DMS 273 treated with DMSO at 0.1 percent for 48 hours (cell line): ENCODE results near the gene FOXC2.

ENCODE experiments used
- DNase-seq: peaks from one replicate; lab custom pipeline; 2025; lab: John Stamatoyannopoulos, UW

Gene FOXC2

DNA sequence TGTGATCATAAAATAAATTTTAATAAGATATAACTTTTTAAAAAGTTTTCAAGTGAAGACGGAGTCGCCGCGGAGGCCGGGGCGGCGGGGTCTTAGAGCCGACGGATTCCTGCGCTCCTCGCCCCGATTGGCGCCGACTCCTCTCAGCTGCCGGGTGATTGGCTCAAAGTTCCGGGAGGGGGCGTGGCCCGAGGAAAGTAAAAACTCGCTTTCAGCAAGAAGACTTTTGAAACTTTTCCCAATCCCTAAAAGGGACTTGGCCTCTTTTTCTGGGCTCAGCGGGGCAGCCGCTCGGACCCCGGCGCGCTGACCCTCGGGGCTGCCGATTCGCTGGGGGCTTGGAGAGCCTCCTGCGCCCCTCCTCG lies at the start of gene FOXC2:
Gene FOXC2 (plus strand): TSS at position 229 of the 365 bp plus-strand sequence. CDS start 507 bp downstream, outside the sequence.
- DNase-seq = no peak

DNA sequence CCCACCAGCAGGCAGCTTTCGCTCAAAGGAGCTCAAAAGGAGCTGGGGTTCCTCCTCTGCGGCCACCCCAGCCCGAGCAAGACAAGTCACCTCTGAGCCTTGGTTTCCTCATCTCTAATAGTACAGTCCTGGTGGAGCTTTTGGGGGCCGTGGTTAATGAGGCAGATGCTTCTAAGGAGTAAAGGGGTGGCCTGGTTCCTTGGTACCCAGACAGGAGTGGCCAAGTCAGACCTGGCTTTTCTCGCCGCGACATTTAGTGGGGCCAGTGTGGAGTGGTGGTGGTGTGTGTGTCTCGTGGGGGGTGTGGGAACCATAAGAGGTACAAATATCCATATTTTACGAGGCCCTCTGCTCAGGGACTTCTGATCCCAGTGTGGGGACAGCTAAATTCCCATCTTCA lies 49.6 kb upstream of the FOXC2 start:
- no peak for DNase-seq

- DNase-seq = peak; percentile 9
Observed at GRCh38 chr16:86517652-86518258, 48.9 kb upstream of the FOXC2 start.

- DNase-seq = no peak
Observed at GRCh38 chr16:86519007-86519648, 47.5 kb upstream of the FOXC2 start.

DNA sequence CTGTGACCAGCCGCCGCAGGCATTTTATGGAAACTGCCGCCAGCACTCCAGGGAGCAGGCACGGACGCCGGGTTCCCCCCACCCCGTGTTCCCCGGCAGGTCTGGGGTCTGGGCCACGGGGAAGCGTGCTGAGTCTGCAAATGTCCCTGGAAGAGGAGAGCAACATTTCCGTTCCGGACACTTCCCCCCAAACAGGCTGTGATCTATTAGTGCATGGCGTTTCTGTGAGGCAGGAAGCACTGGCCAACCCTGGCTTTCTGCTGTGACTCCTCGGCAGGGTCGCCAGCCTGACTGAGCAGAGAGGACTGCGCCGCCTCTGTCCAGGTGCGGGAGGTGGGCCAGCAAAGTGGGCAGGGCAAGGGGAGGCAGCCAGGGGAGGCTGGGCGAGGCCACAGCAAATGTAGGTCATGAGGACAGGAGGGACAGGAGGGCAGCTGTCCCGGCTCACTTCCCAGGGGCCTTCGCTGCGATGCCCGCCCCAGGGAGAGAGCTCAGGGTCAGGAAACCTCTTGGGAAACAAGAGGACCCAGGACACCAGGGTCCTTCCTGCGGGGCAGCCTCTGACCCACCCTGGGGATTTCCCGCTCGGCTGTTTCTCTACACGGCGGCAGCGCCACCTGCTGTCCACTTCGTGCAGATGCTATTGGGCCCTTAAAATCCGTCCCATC lies 46.8 kb upstream of the FOXC2 start:
- DNase-seq = no peak

- no peak for DNase-seq
Observed at GRCh38 chr16:86520317-86521210, 46.1 kb upstream of the FOXC2 start.

DNA sequence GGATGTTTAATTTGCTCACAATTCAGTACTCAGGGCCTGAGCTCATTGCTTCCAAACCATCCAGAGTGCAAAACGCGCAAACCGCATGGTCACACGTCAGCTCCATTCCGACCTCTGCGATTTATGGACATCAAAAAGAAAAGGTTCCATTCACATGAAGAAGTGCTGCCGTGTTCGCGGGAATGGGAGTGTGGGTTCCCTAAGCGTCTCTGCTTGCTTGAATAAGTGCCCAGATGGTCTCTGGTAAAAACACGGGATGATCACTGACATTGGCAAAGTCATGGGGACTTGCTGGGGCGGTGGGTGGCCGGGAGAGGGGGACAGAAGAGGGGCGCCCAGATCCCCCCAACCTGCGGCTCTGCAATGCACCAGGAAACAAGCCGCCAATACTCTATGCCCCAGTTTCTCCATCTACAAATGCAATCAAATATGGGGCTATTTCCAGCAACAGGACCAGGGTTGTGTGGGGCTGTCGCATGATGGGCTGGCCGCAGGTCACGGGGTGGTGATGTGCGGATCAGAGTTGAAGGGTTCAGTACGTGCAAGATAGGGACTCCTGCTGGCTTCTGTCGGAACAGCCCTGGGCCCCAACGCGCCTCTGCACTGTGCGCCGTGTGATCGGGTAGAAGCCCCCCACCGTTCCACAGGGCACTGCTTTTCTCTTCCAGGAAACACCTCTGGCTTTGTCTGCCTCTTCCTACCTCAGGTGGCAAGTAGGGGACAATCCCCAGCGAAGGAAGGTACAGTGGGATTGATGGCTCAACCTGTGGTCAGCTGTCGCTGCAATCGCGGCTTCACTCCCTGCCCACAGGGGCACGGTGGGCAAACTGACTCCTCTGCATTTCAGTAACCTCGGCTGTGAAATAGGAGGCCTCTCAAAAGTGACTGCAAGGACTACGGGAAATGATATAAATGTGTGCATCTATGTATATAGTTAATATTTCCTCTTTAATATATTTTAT lies 45.1 kb upstream of the FOXC2 start:
- DNase-seq = no peak

- DNase-seq = no peak
Observed at GRCh38 chr16:86522634-86523033, 44.0 kb upstream of the FOXC2 start.

DNA sequence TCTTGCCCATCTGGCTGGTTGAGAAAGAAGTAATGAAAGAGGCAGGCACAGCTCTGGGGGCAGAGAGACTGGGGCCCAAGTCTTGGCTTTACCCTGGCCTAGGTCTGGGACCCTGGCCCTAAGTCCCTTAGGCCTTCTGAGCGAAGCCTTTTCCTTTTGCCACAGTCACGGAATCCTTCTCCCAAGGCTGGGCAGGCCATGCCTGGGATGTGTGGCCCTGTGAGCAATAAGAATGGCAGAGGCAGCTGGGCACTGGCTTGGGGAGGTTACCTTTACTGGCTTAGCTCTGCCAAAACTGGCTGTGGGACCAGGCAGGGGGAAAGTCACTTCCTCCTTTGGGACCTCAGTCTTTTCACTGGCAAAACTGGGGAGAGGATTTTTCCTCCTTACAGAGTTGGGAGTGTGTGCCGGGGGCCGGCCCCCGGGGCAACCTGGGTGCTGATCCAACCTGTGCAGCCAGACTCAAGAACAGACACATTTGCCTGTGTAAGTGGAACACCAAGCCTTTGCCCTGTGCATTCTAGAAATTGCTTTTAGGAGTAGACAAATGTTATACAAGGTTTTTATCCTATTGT lies 43.4 kb upstream of the FOXC2 start:
- DNase-seq = no peak

DNA sequence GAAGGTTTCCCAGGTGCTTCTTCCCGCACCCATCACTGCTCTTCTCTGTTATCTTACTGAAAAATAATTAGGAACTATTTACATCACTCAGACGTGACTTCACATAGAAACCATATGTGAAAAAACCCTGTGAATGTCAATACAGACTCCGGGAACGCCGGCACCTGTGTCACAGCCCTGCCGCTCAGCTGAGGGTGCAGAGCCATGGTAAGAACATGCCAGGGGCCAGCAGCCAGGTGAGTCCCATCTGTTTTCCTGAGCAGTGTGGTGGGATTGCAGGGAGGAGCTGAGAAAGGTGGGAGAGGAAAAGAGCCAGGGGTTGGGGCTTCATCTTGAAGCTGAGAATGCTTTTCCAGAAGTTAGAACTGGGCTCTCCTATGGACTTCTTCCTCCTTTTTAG lies 42.6 kb upstream of the FOXC2 start:
- DNase-seq = no peak

GRCh38 chr16:86525696-86526095 lies 40.9 kb upstream of the FOXC2 start:
- no peak for DNase-seq

GRCh38 chr16:86527366-86527765 lies 39.3 kb upstream of the FOXC2 start:
- DNase-seq = no peak

DNA sequence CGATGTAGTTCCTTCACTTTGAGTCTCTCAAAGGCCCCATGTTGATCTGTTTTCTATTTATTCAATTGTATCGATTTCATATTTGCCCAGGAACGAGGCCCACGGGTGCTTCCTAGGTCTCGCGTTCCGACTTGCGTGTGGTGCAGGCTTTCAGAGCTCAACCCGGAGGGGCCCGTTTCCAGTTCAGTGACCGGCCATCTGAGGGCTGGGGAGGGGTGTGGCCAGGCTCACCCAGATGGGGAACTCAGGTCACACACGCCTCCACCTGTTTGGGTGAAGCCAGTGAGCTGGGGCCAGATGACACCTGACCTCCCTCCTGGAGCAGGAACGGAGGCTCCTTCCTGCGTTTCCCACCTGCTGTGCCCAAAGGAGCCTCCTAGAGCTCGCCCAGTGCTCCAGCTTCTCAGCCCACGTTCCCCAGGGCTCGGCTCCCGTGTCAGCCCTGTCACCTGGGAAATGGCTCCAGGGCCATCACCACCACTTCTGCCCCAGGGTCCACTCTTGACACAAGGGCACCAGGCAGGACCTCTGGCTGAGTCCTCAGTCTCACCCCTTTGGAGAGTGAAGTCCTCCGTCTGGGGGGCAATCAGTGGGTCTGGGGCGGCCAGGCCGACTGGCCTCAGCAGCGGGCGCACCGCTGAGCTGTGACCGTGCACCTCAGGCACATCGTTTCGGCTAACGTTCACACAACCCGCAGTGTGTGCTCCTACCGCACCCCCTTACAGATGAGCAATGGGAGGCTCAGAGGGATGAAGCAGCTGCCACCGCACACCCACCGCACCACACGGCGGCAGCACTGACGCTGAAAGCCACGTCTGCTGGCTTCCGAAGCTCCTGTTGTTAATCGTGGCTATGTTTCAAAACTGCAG lies 38.3 kb upstream of the FOXC2 start:
- DNase-seq = no peak

DNA sequence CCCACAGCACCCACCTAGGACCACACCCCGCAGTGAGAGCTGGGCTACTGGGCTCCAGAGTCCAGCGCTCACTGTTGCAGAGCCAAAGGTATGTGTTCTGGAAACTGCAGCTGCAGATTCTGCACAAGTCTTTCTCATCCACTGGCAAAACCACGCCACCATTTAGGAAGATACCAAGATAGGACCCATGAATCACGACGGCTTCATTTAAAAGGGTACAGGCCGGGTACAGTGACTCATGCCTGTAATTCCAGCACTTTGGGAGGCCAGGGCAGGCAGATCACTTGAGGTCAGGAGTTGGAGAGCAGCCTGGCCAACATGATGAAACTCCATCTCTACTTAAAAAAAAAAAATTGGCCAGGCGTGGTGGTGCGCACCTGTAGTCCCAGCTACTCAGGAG lies 37.5 kb upstream of the FOXC2 start:
- no peak for DNase-seq

DNA sequence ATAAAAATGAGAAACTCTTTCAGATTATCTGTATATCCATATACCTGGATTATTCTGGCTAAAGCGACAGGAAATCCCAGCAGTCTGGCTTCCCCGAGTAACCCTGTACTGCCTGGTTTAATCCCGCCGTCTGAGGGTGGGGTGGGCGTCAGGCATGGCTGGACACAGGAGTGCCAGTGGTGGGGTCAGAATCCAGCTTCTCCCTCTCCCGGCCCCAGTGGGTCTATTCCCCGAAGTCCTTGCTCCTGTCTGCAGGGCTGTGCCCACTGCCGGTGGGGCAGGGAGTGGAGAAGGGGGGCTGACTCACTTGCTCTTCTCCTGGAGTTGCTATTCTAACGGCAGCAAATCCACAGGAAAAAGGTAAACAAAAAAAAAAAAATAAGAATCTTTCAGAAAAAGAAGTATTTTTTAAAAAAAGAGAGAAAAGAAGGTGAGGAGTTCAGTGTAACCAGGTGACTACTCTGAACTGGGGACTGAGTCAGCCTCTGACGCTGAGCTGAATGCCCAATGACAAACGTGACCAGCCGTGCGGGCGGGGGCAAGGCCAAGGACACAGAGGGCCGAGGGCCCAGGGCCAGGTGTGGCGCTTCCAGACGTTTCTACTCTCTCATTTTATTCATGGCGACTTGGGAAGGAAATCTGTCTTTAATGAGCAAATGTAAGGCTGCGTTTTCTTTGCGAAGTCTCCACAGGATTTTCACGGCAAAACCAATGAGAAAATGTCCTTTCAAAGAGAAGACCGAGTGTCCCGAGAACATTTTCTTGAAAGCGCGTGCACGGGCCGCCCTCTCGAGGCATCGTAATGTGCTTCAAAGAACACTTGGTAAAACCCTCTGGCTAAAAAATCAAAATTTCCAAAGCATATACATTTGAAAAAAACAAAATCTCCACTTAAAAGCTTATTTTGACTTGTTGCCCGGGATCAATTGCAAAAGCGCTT lies 36.1 kb upstream of the FOXC2 start:
- DNase-seq = no peak

GRCh38 chr16:86531191-86531545 lies 35.5 kb upstream of the FOXC2 start:
- DNase-seq = no peak

GRCh38 chr16:86531641-86532525 lies 34.7 kb upstream of the FOXC2 start:
- no peak for DNase-seq

DNA sequence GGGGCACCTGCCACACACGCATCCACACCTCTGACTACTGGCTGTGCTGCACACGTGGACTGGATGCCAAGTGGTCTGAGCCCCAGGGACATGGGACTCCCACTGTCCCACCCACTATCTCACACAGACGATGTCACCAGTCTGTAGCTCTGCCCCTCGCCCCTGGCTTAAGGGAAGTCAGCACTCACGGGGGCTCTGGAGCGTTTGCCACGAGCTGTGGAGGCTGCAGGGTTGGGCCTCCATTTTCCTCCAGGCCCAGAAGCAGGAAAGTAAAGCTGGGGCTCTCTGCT lies 34.2 kb upstream of the FOXC2 start:
- DNase-seq = no peak
